ENCODE measurements around the gene FGF1. TPM values are rescaled to one million over a fixed set of nuclear protein-coding genes. Genes with fewer than 3 reads are reported as not detected.

FGF1 gene
- total RNA-seq, 1 donor from 2014 or later, result not detected

- H3K36me3 Mint-ChIP-seq, result no peaks in the 10 kb centered on the region
- no peaks in the 10 kb centered on the region for H3K36me3 ChIP-seq
- H3K27me3 ChIP-seq, result no peaks in the 10 kb centered on the region
- no peak overlapping the region for H2AFZ ChIP-seq (replicated peaks)
- H3K27ac ChIP-seq, result no peak overlapping the region
- H4K20me1 ChIP-seq (ENCODE audit: low read depth), result no peaks in the 10 kb centered on the region
- H3K79me2 ChIP-seq (ENCODE audit: low read depth), result no peaks in the 10 kb centered on the region
- H3K9me3 Mint-ChIP-seq, result no peaks in the 10 kb centered on the region
- H3K9ac ChIP-seq, result no peak overlapping the region
- no peak for DNase-seq (ENCODE audit: low spot score)
- peaks cover 6% of the 10 kb centered on the region for H3K27me3 Mint-ChIP-seq (ENCODE audit: insufficient read depth, low read depth)
- H3K9me3 ChIP-seq (ENCODE audit: low read depth), result no peaks in the 10 kb centered on the region
- H3K4me3 ChIP-seq, result no peak overlapping the region
- H3K4me1 ChIP-seq, result no peaks in the 10 kb centered on the region
- H3K4me1 Mint-ChIP-seq, result peaks cover 10% of the 10 kb centered on the region
- TF ChIP-seq EZH2 (IDR thresholded peaks at IDR 0.05) (no peak), EZH2phosphoT487 (IDR thresholded peaks at IDR 0.05) (no peak)
- no peak overlapping the region for H3K4me3 Mint-ChIP-seq
- H3F3A ChIP-seq (ENCODE audit: low read depth), result no peaks in the 10 kb centered on the region
- no peak overlapping the region for H3K4me2 ChIP-seq
- H3K27ac Mint-ChIP-seq, result no peak overlapping the region
Measured at GRCh38 chr5:142609142-142609541, 76.7 kb downstream of the FGF1 start.

DNA sequence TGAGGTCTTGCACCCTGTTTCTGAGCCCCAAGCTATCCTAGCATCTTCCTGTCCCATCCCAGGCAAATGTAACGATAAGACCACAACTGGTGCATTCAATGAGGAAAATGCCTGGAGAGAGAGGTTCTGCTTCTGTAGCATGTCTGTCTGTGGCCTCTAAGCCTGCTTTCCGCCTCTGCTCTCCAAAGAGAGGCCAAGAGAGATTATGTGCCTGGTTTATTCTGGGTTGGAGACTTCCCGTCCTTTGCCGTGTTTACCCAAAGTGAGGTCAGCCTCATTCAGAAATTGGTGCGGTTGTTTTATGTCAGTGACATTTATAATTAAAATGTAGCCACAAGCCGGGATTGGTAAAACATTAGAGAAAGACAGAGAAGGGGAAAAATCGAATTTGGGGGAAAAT lies 77.8 kb downstream of the FGF1 start:
- H3K27ac ChIP-seq, result no peak overlapping the region
- peaks cover 10% of the 10 kb centered on the region for H3K4me1 Mint-ChIP-seq
- no peaks in the 10 kb centered on the region for H3K79me2 ChIP-seq (ENCODE audit: low read depth)
- H3K36me3 Mint-ChIP-seq, result no peaks in the 10 kb centered on the region
- no peaks in the 10 kb centered on the region for H3K36me3 ChIP-seq
- no peak for DNase-seq (ENCODE audit: low spot score)
- H3F3A ChIP-seq (ENCODE audit: low read depth), result no peaks in the 10 kb centered on the region
- no peak overlapping the region for H2AFZ ChIP-seq (replicated peaks)
- no peak overlapping the region for H3K27ac Mint-ChIP-seq
- no peak overlapping the region for H3K4me3 Mint-ChIP-seq
- no peaks in the 10 kb centered on the region for H3K27me3 ChIP-seq
- no peaks in the 10 kb centered on the region for H3K9me3 Mint-ChIP-seq
- peaks cover 4% of the 10 kb centered on the region for H3K27me3 Mint-ChIP-seq (ENCODE audit: insufficient read depth, low read depth)
- H3K9ac ChIP-seq, result no peak overlapping the region
- TF ChIP-seq CTCF (IDR thresholded peaks at IDR 0.05) (no peak), EZH2 (IDR thresholded peaks at IDR 0.05) (no peak), EZH2phosphoT487 (IDR thresholded peaks at IDR 0.05) (no peak)
- H3K4me2 ChIP-seq, result no peak overlapping the region
- H3K4me3 ChIP-seq, result no peak overlapping the region
- no peaks in the 10 kb centered on the region for H3K9me3 ChIP-seq (ENCODE audit: low read depth)
- no peaks in the 10 kb centered on the region for H3K4me1 ChIP-seq
- no peaks in the 10 kb centered on the region for H4K20me1 ChIP-seq (ENCODE audit: low read depth)

DNA sequence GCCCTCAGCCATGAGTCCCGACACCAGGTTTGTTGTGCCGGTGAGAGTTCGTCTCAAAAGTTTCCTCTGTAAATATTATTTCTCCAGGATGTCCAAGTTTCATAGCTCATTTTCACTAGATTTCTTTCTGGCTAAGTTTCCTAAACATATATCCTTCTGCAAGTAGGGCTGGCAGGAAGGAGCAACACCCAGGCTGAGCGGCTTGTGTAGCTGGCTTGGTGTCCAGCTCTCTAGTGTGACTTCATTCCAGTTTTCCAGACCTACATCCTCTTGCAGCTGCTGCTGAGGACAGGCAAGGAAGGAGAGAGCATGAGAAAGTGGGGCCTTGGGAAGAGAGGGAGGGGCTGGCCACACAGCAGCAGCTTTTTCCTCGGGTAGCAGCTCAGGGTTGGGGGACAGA lies 80.3 kb downstream of the FGF1 start:
- Mint-ChIP-seq H3K9me3 (no peaks in the 10 kb centered on the region), H3K27ac (peak overlapping the region; percentile 34), H3K27me3 (ENCODE audit: insufficient read depth, low read depth) (no peaks in the 10 kb centered on the region), H3K36me3 (no peaks in the 10 kb centered on the region), H3K4me1 (peaks cover 13% of the 10 kb centered on the region), H3K4me3 (no peak overlapping the region)
- Histone ChIP-seq H3K36me3 (no peaks in the 10 kb centered on the region), H4K20me1 (ENCODE audit: low read depth) (no peaks in the 10 kb centered on the region), H3K27ac (no peak overlapping the region), H3K9ac (no peak overlapping the region), H3K4me2 (no peak overlapping the region), H3K9me3 (ENCODE audit: low read depth) (no peaks in the 10 kb centered on the region), H3K4me1 (no peaks in the 10 kb centered on the region), H3K27me3 (no peaks in the 10 kb centered on the region), H3K4me3 (no peak overlapping the region), H2AFZ (replicated peaks) (peak overlapping the region; percentile 3), H3F3A (ENCODE audit: low read depth) (no peaks in the 10 kb centered on the region), H3K79me2 (ENCODE audit: low read depth) (no peaks in the 10 kb centered on the region)
- no peak for TF ChIP-seq EZH2phosphoT487 (IDR thresholded peaks at IDR 0.05)
- no peak for TF ChIP-seq CTCF (IDR thresholded peaks at IDR 0.05)
- TF ChIP-seq EZH2 (IDR thresholded peaks at IDR 0.05), result no peak
- no peak for DNase-seq (ENCODE audit: low spot score)

DNA sequence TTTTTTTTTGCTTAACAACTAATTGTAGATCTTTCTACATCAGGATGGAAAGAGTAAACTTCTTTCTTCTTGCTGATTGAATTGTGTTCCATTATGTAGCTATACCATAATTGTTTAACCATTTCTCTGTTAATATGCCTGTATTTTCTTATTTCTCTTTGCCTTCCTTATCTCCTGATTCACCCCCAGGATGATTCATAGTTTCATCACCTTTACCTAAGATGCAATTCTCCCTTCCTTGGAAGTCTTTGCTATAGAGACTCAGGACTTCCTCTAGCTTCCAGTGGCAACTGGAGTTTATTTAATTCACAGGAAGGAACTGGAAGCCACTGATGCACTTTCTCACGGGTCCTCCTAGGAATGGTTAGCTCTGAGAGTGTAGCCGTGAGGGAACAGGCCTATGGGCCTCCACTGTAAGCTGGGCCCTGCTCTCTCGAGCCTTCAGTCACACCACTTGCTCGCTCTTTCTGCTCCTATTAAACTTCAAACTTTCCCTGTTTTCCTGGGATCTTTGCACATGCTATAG lies 83.1 kb downstream of the FGF1 start:
- no peak overlapping the region for H3K4me2 ChIP-seq
- no peak for TF ChIP-seq CTCF (IDR thresholded peaks at IDR 0.05)
- TF ChIP-seq EZH2 (IDR thresholded peaks at IDR 0.05), result no peak
- H3K4me3 ChIP-seq, result no peak overlapping the region
- no peaks in the 10 kb centered on the region for H3K4me1 ChIP-seq
- no peaks in the 10 kb centered on the region for H3K79me2 ChIP-seq (ENCODE audit: low read depth)
- H3K27me3 ChIP-seq, result no peaks in the 10 kb centered on the region
- H3K9ac ChIP-seq, result no peak overlapping the region
- no peak overlapping the region for H2AFZ ChIP-seq (replicated peaks)
- no peak for DNase-seq (ENCODE audit: low spot score)
- H3K4me1 Mint-ChIP-seq, result peaks cover 20% of the 10 kb centered on the region
- H3K9me3 Mint-ChIP-seq, result no peaks in the 10 kb centered on the region
- no peak overlapping the region for H3K27ac ChIP-seq
- no peaks in the 10 kb centered on the region for H3F3A ChIP-seq (ENCODE audit: low read depth)
- peaks cover 3% of the 10 kb centered on the region for H3K27me3 Mint-ChIP-seq (ENCODE audit: insufficient read depth, low read depth)
- H3K36me3 Mint-ChIP-seq, result no peaks in the 10 kb centered on the region
- no peaks in the 10 kb centered on the region for H3K36me3 ChIP-seq
- H3K9me3 ChIP-seq (ENCODE audit: low read depth), result no peaks in the 10 kb centered on the region
- H4K20me1 ChIP-seq (ENCODE audit: low read depth), result no peaks in the 10 kb centered on the region
- no peak overlapping the region for H3K27ac Mint-ChIP-seq
- no peak overlapping the region for H3K4me3 Mint-ChIP-seq
